Prostate gland (tissue), 2 donors: Measurements from ENCODE around the gene WDR1. TPM values are rescaled to one million over a fixed set of nuclear protein-coding genes. Genes with fewer than 3 reads are reported as not detected.
A peak's percentile ranks its signal among the peaks of the same experiment; 100 is the strongest.

ENCODE experiments used
- DNase-seq: peaks from one replicate; pipeline ENCODE4 v3.0.0-alpha.2; 2019; ENCODE audit warnings: low spot score
- H3K27ac ChIP-seq, 2 donors: fragments of 200-600 bp; sonication (generic); 2 replicates each; pipeline ENCODE4 v1.5.1; 2017 to 2019
- H3K27me3 ChIP-seq: fragments of 200-600 bp; sonication (generic); replicated peaks from 2 replicates; pipeline ENCODE4 v1.5.1; 2019; ENCODE audit not compliant: insufficient read depth
- H3K36me3 ChIP-seq, 2 donors: fragments of 200-600 bp; sonication (generic); 1 replicate in 1 of 2; 2 replicates in 1 of 2; pipeline versions ENCODE4 v1.5.1 to v1.8.1; 2017 to 2019
- H3K4me1 ChIP-seq: fragments of 200-600 bp; sonication (generic); replicated peaks from 2 replicates; pipeline ENCODE4 v1.5.1; 2019
- H3K4me3 ChIP-seq, 2 donors: fragments of 200-600 bp; sonication (generic); 2 replicates each; pipeline ENCODE4 v1.5.1; 2017 to 2019
- H3K9me3 ChIP-seq: fragments of 200-600 bp; sonication (generic); 2 replicates; pipeline ENCODE4 v1.5.1; 2017
- POLR2A ChIP-seq: fragments of 450-650 bp; IDR thresholded peaks from one replicate; pipeline ENCODE4 v1.6.1; 2016; ENCODE audit warnings: antibody characterized with exemption, mild to moderate bottlenecking
- POLR2AphosphoS5 ChIP-seq: sonication (generic); formaldehyde crosslinking; IDR thresholded peaks from one replicate; pipeline ENCODE4 v1.6.1; 2017; ENCODE audit warnings: antibody characterized with exemption
- WGBS: methylation state at CpG from one replicate; pipeline ENCODE4 v1.1.5; 2018; 5-methylcytosine and 5-hydroxymethylcytosine counted together
- intact Hi-C: fragments of 100-400 bp; cut with DNase I; formaldehyde crosslinking; loops from one replicate; pipeline ENCODE4 v1.14.2; 2022
- total RNA-seq, 2 donors: library from RNA; depleted of rRNA; stranded (reverse); fragments of >200 nt; gene quantifications; one replicate each; pipeline ENCODE4 v1.1.0, GENCODE V29; 2016
- TF ChIP-seq, protein P1 (sequence below), 4 experiments: fragments of 200-600 bp in 2 of 4; fragments of 450-650 bp in 2 of 4; sonication (generic) in 2 of 4; IDR thresholded peaks; 1 replicate in 3 of 4; 2 replicates in 1 of 4; pipeline ENCODE4 v1.5.1; 2016 to 2019; ENCODE audit warnings: antibody characterized with exemption in 4 of 4, mild to moderate bottlenecking in 2 of 4, moderate library complexity in 2 of 4

WDR1 gene
- total RNA-seq, 2 donors from 2014 or later, result 127 to 171 TPM

DNA sequence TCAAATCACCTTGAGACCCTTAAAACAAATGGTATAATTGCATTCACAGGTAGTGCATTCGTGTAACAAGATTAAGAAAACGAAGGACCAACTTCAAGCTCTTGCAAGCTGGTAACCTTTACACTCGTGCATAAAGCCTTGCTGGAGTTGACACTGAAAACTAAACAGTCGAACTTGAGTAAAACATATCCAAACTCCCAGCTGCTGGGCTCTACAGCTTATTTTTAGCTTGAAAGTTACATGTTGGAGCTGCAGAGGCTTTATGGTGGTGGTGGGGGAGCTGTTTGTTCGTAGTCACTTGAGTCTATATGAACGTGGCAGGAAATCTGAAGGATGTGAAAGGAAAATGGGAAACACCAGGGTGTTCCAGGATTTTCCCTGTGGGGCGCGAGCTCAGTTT is 2.7 kb upstream of the WDR1 start:
- no peak for DNase-seq
- no peak overlapping the region for H3K4me3 ChIP-seq
- H3K27me3 ChIP-seq, result no peaks in the 10 kb centered on the region
- peaks cover 11% of the 10 kb centered on the region for H3K4me1 ChIP-seq
- no peak overlapping the region for H3K27ac ChIP-seq
- TF ChIP-seq, protein P1, sequence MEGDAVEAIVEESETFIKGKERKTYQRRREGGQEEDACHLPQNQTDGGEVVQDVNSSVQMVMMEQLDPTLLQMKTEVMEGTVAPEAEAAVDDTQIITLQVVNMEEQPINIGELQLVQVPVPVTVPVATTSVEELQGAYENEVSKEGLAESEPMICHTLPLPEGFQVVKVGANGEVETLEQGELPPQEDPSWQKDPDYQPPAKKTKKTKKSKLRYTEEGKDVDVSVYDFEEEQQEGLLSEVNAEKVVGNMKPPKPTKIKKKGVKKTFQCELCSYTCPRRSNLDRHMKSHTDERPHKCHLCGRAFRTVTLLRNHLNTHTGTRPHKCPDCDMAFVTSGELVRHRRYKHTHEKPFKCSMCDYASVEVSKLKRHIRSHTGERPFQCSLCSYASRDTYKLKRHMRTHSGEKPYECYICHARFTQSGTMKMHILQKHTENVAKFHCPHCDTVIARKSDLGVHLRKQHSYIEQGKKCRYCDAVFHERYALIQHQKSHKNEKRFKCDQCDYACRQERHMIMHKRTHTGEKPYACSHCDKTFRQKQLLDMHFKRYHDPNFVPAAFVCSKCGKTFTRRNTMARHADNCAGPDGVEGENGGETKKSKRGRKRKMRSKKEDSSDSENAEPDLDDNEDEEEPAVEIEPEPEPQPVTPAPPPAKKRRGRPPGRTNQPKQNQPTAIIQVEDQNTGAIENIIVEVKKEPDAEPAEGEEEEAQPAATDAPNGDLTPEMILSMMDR (IDR thresholded peaks at IDR 0.05), result no peak
- TF ChIP-seq POLR2A (no peak), POLR2AphosphoS5 (no peak)
- H3K9me3 ChIP-seq, result no peaks in the 10 kb centered on the region
- H3K36me3 ChIP-seq, result no peaks in the 10 kb centered on the region
- intact Hi-C loops, result loop anchor here (5.0 kb wide), 1 partner anchor 42 kb away; no protein-coding TSS in a partner anchor
- 84% methylated on average over 8 of the region's 8 CpGs for WGBS

DNA sequence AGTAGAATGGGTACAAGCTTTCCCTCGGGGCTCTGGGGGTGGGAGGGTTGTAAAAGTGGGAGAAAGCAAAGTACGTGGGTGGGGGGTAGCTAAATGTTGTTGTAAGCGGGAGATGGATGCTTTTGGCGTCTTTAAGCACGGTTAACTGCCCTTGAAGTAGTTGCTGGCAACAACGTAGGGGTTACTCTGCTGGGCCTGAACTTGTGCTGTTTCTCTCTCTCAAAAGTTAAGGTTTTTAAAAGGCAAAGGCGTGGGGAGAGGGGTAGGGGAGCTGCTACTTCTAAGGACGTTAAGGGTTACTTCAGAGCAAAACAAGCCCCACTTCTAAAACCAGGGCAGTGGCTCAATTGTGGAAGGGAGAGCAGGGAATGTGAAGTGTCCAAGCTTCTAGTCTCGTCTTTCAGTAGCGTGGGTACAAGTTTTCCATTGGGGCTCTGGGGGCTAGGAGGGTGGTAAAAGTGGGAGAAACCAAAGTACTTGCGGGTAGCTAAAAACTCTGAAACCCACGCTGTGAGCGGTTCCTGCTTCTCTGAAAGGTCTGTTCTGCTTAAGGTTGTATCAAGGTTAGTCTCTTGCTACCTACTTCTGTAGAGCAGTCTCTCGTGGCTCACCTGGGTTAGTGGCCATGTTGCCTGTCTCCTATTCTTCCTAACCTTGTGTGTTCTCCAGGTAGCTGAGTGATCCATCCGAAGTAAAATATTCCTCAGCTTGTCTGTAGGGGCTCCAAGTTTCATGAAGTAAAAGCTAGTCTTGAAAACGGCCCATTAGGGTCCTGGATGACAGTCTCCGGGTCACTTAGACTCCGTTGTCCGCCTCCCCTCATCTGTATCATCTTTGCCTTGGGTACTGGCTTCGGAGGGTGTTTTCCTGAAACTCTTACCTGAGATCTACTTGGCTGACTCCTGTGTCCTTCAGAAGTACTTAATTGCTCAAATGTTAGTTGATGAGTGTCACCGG is 1.7 kb upstream of the WDR1 start:
- intact Hi-C loops, result loop anchor here (5.0 kb wide), 1 partner anchor 41 kb away; no protein-coding TSS in a partner anchor
- no peak for DNase-seq
- 77% methylated on average over 21 of the region's 21 CpGs for WGBS

DNA sequence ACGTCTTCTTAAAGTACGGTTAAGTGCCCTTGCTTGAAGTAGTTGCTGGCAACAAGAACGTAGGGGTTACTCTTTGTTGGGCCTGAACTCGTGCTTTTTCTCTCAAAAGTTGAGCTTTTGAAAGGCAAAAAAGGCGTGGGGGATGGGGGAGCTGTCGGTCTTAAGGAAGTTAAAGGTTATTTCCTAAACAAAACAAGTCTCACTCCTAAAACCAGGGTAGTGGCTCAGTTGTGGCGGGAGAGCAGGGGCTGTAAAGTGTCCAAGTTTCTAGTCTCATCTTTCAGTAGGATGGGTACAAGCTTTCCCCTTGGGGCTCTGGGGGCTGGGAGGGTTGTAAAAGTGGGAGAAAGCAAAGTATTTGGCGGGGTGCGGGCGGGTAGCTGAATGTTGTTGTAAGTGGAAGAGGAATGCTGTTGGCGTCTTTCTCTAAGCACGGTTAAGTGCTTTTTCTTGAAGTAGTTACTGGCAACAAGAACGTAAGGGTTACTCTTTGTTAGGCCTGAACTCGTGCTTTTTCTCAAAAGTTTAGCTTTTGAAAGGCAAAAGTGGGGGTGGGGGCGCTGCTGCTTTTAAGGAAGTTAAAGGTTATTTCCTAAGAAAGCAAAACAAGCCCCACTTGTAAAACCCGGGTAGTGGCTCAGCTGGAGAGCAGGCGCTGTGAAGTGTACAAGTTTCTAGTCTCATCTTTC is 904 bp upstream of the WDR1 start:
- TF ChIP-seq, protein P1 (IDR thresholded peaks at IDR 0.05), result no peak
- TF ChIP-seq POLR2A (no peak), POLR2AphosphoS5 (no peak)
- H3K36me3 ChIP-seq, result no peaks in the 10 kb centered on the region
- intact Hi-C loops, result loop anchor here (2.0 to 5.0 kb wide), 2 partner anchors 40 to 57 kb away; no protein-coding TSS in a partner anchor
- H3K4me3 ChIP-seq, result peak overlapping the region; percentile 76 to 78
- H3K4me1 ChIP-seq, result peaks cover 11% of the 10 kb centered on the region
- WGBS, result 16% methylated on average over 17 of the region's 17 CpGs
- no peaks in the 10 kb centered on the region for H3K27me3 ChIP-seq
- H3K9me3 ChIP-seq, result no peaks in the 10 kb centered on the region
- H3K27ac ChIP-seq, result peak overlapping the region; percentile 92
- no peak for DNase-seq

More for the DNA sequence above, 1.7 kb upstream of the WDR1 start:
- no peaks in the 10 kb centered on the region for H3K27me3 ChIP-seq
- no peak for TF ChIP-seq POLR2AphosphoS5
- TF ChIP-seq POLR2A, result no peak
- TF ChIP-seq, protein P1 (IDR thresholded peaks at IDR 0.05), result no peak
- peak overlapping the region; percentile 92 for H3K27ac ChIP-seq
- no peak overlapping the region for H3K4me3 ChIP-seq
- peaks cover 11% of the 10 kb centered on the region for H3K4me1 ChIP-seq
- no peaks in the 10 kb centered on the region for H3K36me3 ChIP-seq
- H3K9me3 ChIP-seq, result no peaks in the 10 kb centered on the region

DNA sequence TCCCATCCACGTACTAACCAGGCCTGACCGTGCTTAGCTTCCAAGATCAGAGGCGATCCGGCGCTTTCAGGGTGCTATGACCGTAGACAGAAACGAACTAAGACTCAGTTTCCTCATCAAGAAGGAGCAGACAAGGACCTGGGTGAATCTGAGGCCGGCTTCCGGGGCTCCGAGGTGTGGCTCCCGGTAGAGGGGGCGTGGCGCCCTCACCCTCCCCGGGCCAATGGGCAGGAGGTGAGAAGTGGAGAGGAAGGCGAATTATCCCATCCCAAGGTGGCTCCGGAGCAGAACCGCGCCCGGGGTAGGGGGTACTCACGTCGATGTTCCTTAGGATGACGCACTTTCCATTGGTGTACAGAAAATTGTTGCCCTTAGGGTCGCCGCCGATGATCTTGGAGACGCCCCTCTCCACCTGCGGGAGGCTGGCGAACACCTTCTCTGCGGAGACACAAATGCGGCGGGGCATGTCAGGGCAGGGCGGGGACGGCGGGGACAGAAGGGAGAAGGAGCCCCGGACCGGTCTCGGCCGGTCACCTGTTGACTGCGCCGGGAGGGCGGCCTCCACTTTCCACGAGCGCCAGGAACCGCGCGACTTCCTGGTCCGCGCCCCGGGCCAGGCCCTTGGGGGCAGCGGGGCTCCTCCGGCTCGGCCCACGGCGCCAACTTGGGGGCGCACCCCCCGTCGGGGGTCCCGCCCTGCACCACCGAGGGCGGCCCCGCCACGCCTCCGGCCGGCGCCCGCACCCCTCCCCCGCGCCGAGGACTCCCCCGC is 616 bp downstream of the WDR1 start:
- WGBS, result 1% methylated on average over 39 of the region's 70 CpGs
- TF ChIP-seq, protein P1 (IDR thresholded peaks at IDR 0.05), result no peak
- peak; percentile 11 for TF ChIP-seq POLR2A
- TF ChIP-seq POLR2AphosphoS5, result peak; percentile 63
- Histone ChIP-seq H3K27ac (peak overlapping the region; percentile 92), H3K27me3 (no peaks in the 10 kb centered on the region), H3K9me3 (no peaks in the 10 kb centered on the region), H3K4me3 (peak overlapping the region; percentile 76 to 78), H3K4me1 (peaks cover 16% of the 10 kb centered on the region), H3K36me3 (no peaks in the 10 kb centered on the region)
- DNase-seq, result peak; percentile 70
- intact Hi-C loops, result loop anchor here (2.0 to 5.0 kb wide), 2 partner anchors 39 to 59 kb away; no protein-coding TSS in a partner anchor
